Stimulated activated CD4-positive, alpha-beta T cell treated with anti-CD3 and anti-CD28 coated beads, TNF-alpha, amount 100 ng/mL, for 24 hours (primary cell): ENCODE data around the gene BCAS3.
"Not testable (repeated sequence)": the region's sequence is repeated elsewhere in the genome, so short reads cannot be mapped to it uniquely, and the experiment has no call there.

ENCODE experiments used
- DNase-seq, 3 experiments: peaks; one replicate each; pipeline ENCODE4 v3.0.0-alpha.2; 2020; ENCODE audit warnings: low read depth in 3 of 3

The BCAS3 gene

DNA sequence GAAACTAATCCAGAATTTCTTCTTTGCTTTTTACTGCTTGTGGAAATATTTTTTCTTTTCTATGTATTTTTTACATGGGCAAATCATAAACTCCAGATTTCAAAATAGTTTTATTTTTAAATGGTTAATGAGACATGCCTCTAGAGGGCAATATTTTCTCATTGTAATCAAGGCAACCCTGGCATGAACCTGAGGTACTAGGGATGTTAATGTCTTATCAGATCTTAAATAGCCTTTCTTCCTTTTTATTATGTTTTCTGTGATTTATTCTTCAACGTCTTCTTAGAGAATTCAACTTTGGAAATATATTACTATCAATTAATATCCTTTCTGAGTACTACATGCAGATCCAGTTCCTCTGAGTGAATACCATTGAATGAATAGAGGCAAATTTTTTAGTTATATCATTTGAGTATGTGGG is 324.7 kb downstream of the BCAS3 start:
- no peak for DNase-seq

- DNase-seq: no peak
Observed at GRCh38 chr17:61005358-61005757, 327.7 kb downstream of the BCAS3 start.

- DNase-seq: not testable (repeated sequence)
Observed at GRCh38 chr17:61005958-61006357, 328.3 kb downstream of the BCAS3 start.

GRCh38 chr17:61007980-61008379 is 330.3 kb downstream of the BCAS3 start:
- no peak for DNase-seq

GRCh38 chr17:61009663-61010062 is 332.0 kb downstream of the BCAS3 start:
- DNase-seq: no peak

DNA sequence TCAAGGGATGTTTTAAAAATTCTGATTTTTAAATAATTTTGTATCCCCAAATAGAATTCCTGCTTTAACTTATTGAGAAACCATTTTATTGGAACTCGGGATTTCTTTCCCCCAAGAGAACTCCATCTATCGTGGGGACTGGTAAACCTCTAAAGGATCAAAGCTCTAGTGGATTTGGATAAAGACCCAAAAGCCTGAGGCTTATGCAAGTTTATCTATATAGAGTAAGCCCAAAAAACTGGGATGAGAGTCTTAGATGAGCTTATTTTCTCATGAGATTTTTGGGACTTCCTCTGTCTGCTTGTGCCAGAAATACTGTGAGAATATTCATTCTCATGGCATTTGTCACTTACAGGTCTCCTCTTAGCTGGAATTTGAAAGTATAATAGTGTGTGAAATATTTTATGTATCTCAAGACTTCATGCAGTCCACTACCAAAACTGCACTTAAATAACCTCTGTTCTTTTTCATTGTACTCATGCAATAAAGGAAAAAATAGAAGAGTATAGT is 333.1 kb downstream of the BCAS3 start:
- no peak for DNase-seq

DNA sequence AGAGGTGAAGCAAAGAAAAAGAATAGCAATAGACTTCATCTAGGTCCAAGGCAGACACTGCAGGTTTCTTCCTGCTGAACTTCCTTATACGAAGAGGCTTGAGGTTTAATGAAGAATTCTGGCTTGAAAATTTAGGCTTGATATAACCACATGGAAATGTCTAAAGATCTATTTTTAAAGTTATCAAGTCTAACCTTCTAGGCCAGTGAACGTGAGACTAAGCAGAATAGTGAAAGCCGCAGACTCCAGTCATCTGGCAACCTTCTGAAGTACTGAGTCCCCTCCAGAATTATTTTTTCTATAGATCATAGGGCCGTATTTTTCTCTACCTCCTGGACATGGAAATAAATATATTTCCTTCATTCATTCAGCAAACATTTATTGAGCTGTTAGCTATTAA is 333.6 kb downstream of the BCAS3 start:
- no peak for DNase-seq

- no peak for DNase-seq
Observed at GRCh38 chr17:61015966-61016365, 338.3 kb downstream of the BCAS3 start.

DNA sequence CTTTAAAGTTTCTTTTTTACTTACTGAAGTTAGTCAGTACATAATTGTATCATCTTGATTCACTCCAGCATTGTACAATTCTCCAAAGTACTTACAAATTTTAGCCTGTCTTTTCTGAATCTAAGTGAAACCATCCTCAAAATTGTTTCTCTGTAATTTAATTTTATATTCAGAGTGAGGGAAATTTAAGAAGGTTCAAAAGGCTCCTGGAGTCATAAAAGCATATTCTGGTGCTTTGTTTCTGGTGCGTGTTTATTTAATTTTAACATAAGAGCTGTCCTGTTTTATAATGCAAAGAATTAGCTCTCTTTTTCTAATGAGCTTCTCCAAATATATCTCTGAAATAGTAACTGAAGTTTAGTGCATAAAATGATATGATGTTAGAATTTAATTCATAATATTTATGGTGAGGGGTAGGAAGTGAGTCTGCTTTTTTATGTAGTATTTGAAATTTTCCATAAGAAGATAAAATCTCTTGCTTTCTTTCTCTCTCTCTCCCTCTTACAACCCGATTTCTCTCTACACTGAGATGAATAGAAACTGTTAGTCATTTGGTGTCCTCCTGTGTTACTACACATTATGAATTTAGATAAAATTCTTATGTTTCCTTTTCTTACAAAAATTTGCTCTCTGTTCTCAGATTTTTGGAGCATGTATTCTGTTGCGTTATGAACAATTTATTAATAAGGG is 339.8 kb downstream of the BCAS3 start:
- no peak for DNase-seq

GRCh38 chr17:61018938-61019337 is 341.3 kb downstream of the BCAS3 start:
- DNase-seq: no peak

GRCh38 chr17:61023996-61024395 is 346.3 kb downstream of the BCAS3 start:
- no peak for DNase-seq

- no peak for DNase-seq
Observed at GRCh38 chr17:61026818-61027217, 349.2 kb downstream of the BCAS3 start.

- DNase-seq: no peak
Observed at GRCh38 chr17:61029181-61029580, 351.5 kb downstream of the BCAS3 start.

GRCh38 chr17:61040666-61041065 is 363.0 kb downstream of the BCAS3 start:
- DNase-seq: no peak

DNA sequence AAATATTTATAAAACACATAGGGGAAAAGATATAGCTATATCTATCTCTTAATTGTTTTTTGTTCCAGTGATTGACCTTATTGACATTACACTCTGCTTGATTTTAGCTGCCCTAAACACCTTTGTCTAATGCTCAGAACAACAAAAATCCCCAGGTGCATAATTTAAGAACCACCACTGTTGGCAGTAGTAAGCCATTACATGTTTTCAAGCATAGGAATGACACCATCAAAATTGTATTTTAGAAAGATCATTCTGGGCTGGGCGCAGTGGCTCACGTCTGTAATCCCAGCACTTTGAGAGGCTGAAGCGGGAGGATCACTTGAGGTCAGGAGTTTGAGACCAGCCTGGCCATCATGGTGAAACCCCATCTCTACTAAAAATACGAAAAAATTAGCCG is 364.7 kb downstream of the BCAS3 start:
- DNase-seq: not testable (repeated sequence)

DNA sequence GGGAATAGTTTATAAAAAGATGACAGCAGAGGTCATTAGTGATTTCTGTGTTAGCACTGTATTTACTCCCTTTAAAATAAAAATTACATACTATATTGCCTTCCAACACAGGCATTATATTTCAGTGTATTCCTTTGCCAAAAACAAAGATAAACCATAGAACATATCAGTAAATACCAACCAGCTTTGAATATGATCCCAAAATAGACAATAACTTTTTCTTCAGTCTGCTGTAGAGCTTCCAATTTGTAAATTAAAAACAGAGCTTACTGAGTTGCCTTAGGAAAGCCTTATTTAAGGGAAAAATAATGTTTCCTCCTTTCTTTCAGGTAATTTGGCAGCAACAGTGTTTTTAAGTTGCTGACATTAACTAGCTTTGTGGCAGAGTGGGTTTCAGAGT is 369.9 kb downstream of the BCAS3 start:
- no peak for DNase-seq

DNA sequence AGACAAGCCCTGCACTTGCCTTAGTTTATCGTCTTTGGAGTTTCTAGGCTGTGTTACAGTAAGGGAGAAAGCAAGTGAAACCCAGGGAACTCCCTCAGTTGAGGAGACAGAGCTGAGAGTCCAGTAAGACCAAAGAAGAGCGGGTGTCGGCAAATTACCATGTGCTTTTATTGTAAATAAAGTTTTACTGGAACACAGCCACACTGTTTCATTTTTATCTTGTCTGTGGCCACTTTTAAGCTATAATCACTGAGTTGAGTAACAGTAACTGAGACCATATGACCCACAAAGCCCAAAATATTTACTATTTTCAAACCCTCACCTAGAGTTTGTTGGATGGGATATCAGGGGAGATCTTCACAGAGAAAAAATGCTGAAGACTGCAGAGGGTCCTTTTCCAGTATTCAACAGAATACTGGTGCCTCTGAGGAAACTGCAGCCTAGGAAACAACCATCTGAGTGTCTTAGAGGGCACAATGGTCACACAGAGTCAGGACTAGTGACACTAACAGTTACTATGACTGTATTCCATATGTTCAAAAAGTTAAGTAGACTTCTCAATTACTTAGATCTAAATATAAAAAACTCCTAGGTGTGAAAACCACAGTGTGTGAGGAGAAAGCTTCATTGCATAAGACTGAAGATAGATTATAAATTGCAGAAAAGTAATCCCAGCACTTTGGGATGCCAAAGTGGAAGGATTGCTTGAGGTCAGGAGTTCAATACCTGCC is 370.9 kb downstream of the BCAS3 start:
- no peak for DNase-seq

- DNase-seq: no peak
Observed at GRCh38 chr17:61053469-61053868, 375.8 kb downstream of the BCAS3 start.

DNA sequence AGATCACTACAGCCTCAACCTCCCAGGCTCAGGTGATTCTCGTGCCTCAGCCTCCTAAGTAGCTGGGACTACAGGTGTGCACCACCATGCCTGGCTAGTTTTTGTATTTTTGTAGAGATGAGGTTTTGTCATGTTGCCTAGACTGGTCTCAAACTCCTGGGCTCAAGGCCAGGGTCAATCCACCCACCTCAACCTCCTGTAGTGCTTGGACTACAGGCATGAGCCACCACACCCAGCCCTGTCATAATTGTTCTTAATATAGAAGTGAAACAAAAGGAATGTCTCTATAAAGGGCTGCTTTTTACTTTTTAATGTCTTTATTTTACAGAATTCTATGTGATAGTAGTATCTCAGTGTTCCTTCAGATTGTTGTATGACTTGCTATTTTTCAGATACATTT is 376.8 kb downstream of the BCAS3 start:
- DNase-seq: no peak

- no peak for DNase-seq
Observed at GRCh38 chr17:61057257-61057656, 379.6 kb downstream of the BCAS3 start.

- no peak for DNase-seq
Observed at GRCh38 chr17:61058066-61058465, 380.4 kb downstream of the BCAS3 start.

GRCh38 chr17:61063528-61063927 is 385.9 kb downstream of the BCAS3 start:
- DNase-seq: no peak
